Measurements from ENCODE around the gene IFNGR2. TPM values are rescaled to one million over a fixed set of nuclear protein-coding genes. Genes with fewer than 3 reads are reported as not detected.

The IFNGR2 gene
- polyA plus RNA-seq, 1 of the 3 experiments (the other 2 are of a cell fraction), result 92.4 TPM

- POLR2A ChIA-PET, result no interaction called here
- no peak for DNase-seq
- Histone ChIP-seq H3K36me3 (replicated peaks in 1 of 2; ENCODE audit: control insufficient read depth in 1 of 2, insufficient read depth in 2 of 2, low read length in 1 of 2) (no peaks in the 10 kb centered on the region), H2AFZ (ENCODE audit: low read depth) (no peak overlapping the region), H3K79me2 (ENCODE audit: insufficient read depth) (no peaks in the 10 kb centered on the region), H3K4me2 (no peak overlapping the region), H4K20me1 (ENCODE audit: insufficient read depth) (no peaks in the 10 kb centered on the region), H3K27ac (ENCODE audit: low read depth in 2 of 2, low read length in 1 of 2) (no peak overlapping the region), H3K27me3 (ENCODE audit: insufficient read depth) (no peaks in the 10 kb centered on the region), H3K9me3 (no peaks in the 10 kb centered on the region), H3K9me2 (no peaks in the 10 kb centered on the region), H3F3A (replicated peaks; ENCODE audit: insufficient read depth) (peaks cover 7% of the 10 kb centered on the region), H3K4me1 (ENCODE audit: control insufficient read depth in 1 of 2, insufficient read depth in 2 of 2, low read depth in 1 of 2, low read length in 1 of 2) (peaks cover 0 to 4% of the 10 kb centered on the region in 2 experiments; a peak in 2 of 4 replicates), H3K4me3 (ENCODE audit: low read depth in 2 of 2, low read length in 1 of 2) (no peak overlapping the region), H3K9ac (no peak overlapping the region)
- WGBS (ENCODE audit: low lambda C conversion rate), result 88% methylated on average over 4 of the region's 4 CpGs
- CTCF ChIA-PET, result interaction anchor here (1.2 kb wide), 1 partner anchor 188 kb away, joined by 3 read pairs; no protein-coding TSS in a partner anchor
- no peak for TF ChIP-seq CTCF (IDR thresholded peaks at IDR 0.05)
These were observed 15.0 kb upstream of the IFNGR2 start for GRCh38 chr21:33388188-33388587.

GRCh38 chr21:33390479-33390878, 12.7 kb upstream of the IFNGR2 start:
- no peaks in the 10 kb centered on the region for H3K27me3 ChIP-seq (ENCODE audit: insufficient read depth)
- H3K4me3 ChIP-seq (ENCODE audit: low read depth in 2 of 2, low read length in 1 of 2), result no peak overlapping the region
- 86% methylated on average over 5 of the region's 5 CpGs for WGBS (ENCODE audit: low lambda C conversion rate)
- H3K4me2 ChIP-seq, result no peak overlapping the region
- H2AFZ ChIP-seq (ENCODE audit: low read depth), result no peak overlapping the region
- H4K20me1 ChIP-seq (ENCODE audit: insufficient read depth), result no peaks in the 10 kb centered on the region
- no peaks in the 10 kb centered on the region for H3K9me3 ChIP-seq
- peaks cover 6% of the 10 kb centered on the region for H3F3A ChIP-seq (replicated peaks; ENCODE audit: insufficient read depth)
- POLR2A ChIA-PET, result no interaction called here
- CTCF ChIA-PET, result interaction anchor here (1.0 to 5.1 kb wide), 2 partner anchors 12 to 29 kb away, joined by 3 to 19 read pairs; no protein-coding TSS in a partner anchor
- no peaks in the 10 kb centered on the region for H3K36me3 ChIP-seq (replicated peaks in 1 of 2; ENCODE audit: control insufficient read depth in 1 of 2, insufficient read depth in 2 of 2, low read length in 1 of 2)
- no peak overlapping the region for H3K9ac ChIP-seq
- no peak overlapping the region for H3K27ac ChIP-seq (ENCODE audit: low read depth in 2 of 2, low read length in 1 of 2)
- peaks cover 0 to 2% of the 10 kb centered on the region in 2 experiments; a peak in 1 of 4 replicates for H3K4me1 ChIP-seq (ENCODE audit: control insufficient read depth in 1 of 2, insufficient read depth in 2 of 2, low read depth in 1 of 2, low read length in 1 of 2)
- DNase-seq, result no peak
- no peaks in the 10 kb centered on the region for H3K9me2 ChIP-seq
- no peaks in the 10 kb centered on the region for H3K79me2 ChIP-seq (ENCODE audit: insufficient read depth)
- TF ChIP-seq TCF12 (IDR thresholded peaks at IDR 0.05), result no peak
- TF ChIP-seq, protein P1, sequence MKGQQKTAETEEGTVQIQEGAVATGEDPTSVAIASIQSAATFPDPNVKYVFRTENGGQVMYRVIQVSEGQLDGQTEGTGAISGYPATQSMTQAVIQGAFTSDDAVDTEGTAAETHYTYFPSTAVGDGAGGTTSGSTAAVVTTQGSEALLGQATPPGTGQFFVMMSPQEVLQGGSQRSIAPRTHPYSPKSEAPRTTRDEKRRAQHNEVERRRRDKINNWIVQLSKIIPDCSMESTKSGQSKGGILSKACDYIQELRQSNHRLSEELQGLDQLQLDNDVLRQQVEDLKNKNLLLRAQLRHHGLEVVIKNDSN (IDR thresholded peaks at IDR 0.05; ENCODE audit: borderline replicate concordance, low read depth), result no peak
- TF ChIP-seq TEAD4 (IDR thresholded peaks at IDR 0.05; ENCODE audit: borderline replicate concordance, insufficient read depth), result no peak
- TF ChIP-seq EZH2phosphoT487 (IDR thresholded peaks at IDR 0.05; ENCODE audit: borderline replicate concordance, low read depth), result no peak
- TF ChIP-seq ZBTB33 (IDR thresholded peaks at IDR 0.05; ENCODE audit: borderline replicate concordance, low read depth), result no peak
- no peak for TF ChIP-seq USF2 (IDR thresholded peaks at IDR 0.05; ENCODE audit: borderline replicate concordance, low read depth, low read length)
- no peak for TF ChIP-seq FOSL2 (IDR thresholded peaks at IDR 0.05; ENCODE audit: borderline replicate concordance, low read depth)
- TF ChIP-seq PBX3 (IDR thresholded peaks at IDR 0.05), result no peak
- no peak for TF ChIP-seq GABPA (IDR thresholded peaks at IDR 0.05; ENCODE audit: low read depth)
- TF ChIP-seq REST (IDR thresholded peaks at IDR 0.05; ENCODE audit: low read depth, low read length), result no peak
- TF ChIP-seq EP300 (IDR thresholded peaks at IDR 0.05; ENCODE audit: borderline replicate concordance in 1 of 2, low read depth in 1 of 2, low read length in 1 of 2), result no peak
- no peak for TF ChIP-seq RCOR1 (IDR thresholded peaks at IDR 0.05; ENCODE audit: low read length)
- TF ChIP-seq CHD2 (IDR thresholded peaks at IDR 0.05; ENCODE audit: low read length, partially characterized antibody), result no peak
